NCI-H1092 (cell line): Measurements from ENCODE around the gene NOS3.
"Not testable (repeated sequence)": the region's sequence is repeated elsewhere in the genome, so short reads cannot be mapped to it uniquely, and the experiment has no call there.

ENCODE experiments used
- DNase-seq: peaks from one replicate; lab custom pipeline; 2025; lab: John Stamatoyannopoulos, UW

The NOS3 gene

GRCh38 chr7:151017370-151017952, 26.6 kb downstream of the NOS3 start:
- no peak for DNase-seq

GRCh38 chr7:151017953-151018420, 27.2 kb downstream of the NOS3 start:
- DNase-seq = peak; percentile 63

GRCh38 chr7:151018421-151019129, 27.8 kb downstream of the NOS3 start:
- DNase-seq = peak; percentile 64

- no peak for DNase-seq
Observed at GRCh38 chr7:151019130-151019447, 28.3 kb downstream of the NOS3 start.

GRCh38 chr7:151020231-151020630, 29.4 kb downstream of the NOS3 start:
- DNase-seq = no peak

GRCh38 chr7:151023232-151023631, 32.4 kb downstream of the NOS3 start:
- DNase-seq = no peak

- DNase-seq = no peak
Observed at GRCh38 chr7:151024435-151025056, 33.7 kb downstream of the NOS3 start, which contains the start of gene ATG9B. Gene ATG9B (minus strand): TSS chr7:151024494. CDS start chr7:151024423, 71 bp downstream.

- no peak for DNase-seq
Observed at GRCh38 chr7:151025924-151026671, 35.3 kb downstream of the NOS3 start.

- not testable (repeated sequence) for DNase-seq
Observed at GRCh38 chr7:151026771-151027727, 36.2 kb downstream of the NOS3 start.

GRCh38 chr7:151027728-151028130, 36.9 kb downstream of the NOS3 start:
- DNase-seq = not testable (repeated sequence)

- peak; percentile 100 for DNase-seq
Observed at GRCh38 chr7:151028131-151028947, 37.5 kb downstream of the NOS3 start, which contains the start of gene ABCB8. Gene ABCB8 (plus strand): TSS chr7:151028450. CDS start chr7:151028516, 66 bp downstream.

GRCh38 chr7:151028948-151029501, 38.2 kb downstream of the NOS3 start:
- no peak for DNase-seq

GRCh38 chr7:151031011-151031410, 40.2 kb downstream of the NOS3 start:
- DNase-seq = no peak

GRCh38 chr7:151032936-151033863, 42.4 kb downstream of the NOS3 start:
- DNase-seq = no peak

- DNase-seq = no peak
Observed at GRCh38 chr7:151033864-151034249, 43.0 kb downstream of the NOS3 start.

- no peak for DNase-seq
Observed at GRCh38 chr7:151034312-151035025, 43.7 kb downstream of the NOS3 start.

- DNase-seq = no peak
Observed at GRCh38 chr7:151035026-151035717, 44.4 kb downstream of the NOS3 start.

- DNase-seq = no peak
Observed at GRCh38 chr7:151035902-151036301, 45.1 kb downstream of the NOS3 start.
